ENCODE measurements around the gene CHAMP1. TPM values are rescaled to one million over a fixed set of nuclear protein-coding genes. Genes with fewer than 3 reads are reported as not detected.

Gene CHAMP1
- total RNA-seq, 2 donors from 2014 or later, result 5.9 to 10.6 TPM

GRCh38 chr13:114268344-114269280, 45.7 kb upstream of the CHAMP1 start:
- ATAC-seq, result no peak
- 91 to 93% methylated on average over 6 of the region's 6 CpGs for WGBS, 2 donors
- DNase-seq, result no peak
- intact Hi-C loops (cut with DNase I), result no loop called here
- Histone ChIP-seq H3K4me1 (no peaks in the 10 kb centered on the region), H3K36me3 (replicated peaks in 1 of 2; ENCODE audit: insufficient read depth in 1 of 2, low read depth in 2 of 2) (peaks cover 3 to 19% of the 10 kb centered on the region in 2 donors), H3K27me3 (no peaks in the 10 kb centered on the region), H3K9me3 (no peaks in the 10 kb centered on the region), H3K4me3 (no peak overlapping the region), H3K27ac (no peak overlapping the region)
- TF ChIP-seq POLR2A (IDR thresholded peaks at IDR 0.05) (no peak), CTCF (IDR thresholded peaks at IDR 0.05) (no peak)

DNA sequence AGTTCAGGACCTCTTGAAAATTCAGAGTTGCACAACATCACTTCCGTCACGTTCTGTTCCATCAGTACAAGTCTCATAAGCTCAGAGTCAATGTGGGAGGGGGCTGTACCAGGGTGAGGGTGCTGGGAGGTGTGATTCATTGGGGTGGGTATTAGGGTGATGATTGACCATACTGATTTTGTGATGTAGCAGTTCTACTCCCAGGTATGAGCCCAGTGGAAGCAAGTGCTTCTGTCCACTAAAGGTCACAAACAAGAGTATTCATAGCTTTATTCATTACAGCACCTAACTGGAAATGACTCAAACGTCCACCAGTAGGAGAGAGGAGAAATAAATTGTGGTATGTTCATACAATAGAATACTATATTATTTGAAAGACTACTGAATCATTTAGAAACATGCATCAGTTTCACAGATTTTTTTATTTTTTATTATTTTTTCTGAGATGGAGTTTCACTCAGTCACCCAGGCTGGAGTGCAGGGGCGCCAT, 45.0 kb upstream of the CHAMP1 start:
- Histone ChIP-seq H3K36me3 (replicated peaks in 1 of 2; ENCODE audit: insufficient read depth in 1 of 2, low read depth in 2 of 2) (peaks cover 0 to 15% of the 10 kb centered on the region in 2 donors), H3K9me3 (no peaks in the 10 kb centered on the region), H3K27me3 (no peaks in the 10 kb centered on the region), H3K27ac (no peak overlapping the region), H3K4me3 (no peak overlapping the region), H3K4me1 (no peaks in the 10 kb centered on the region)
- ATAC-seq (no peak), DNase-seq (no peak)
- intact Hi-C loops (cut with DNase I), result no loop called here
- WGBS, 2 donors, result 80 to 87% methylated on average over 4 of the region's 4 CpGs
- TF ChIP-seq CTCF (IDR thresholded peaks at IDR 0.05) (no peak), POLR2A (IDR thresholded peaks at IDR 0.05) (no peak)

DNA sequence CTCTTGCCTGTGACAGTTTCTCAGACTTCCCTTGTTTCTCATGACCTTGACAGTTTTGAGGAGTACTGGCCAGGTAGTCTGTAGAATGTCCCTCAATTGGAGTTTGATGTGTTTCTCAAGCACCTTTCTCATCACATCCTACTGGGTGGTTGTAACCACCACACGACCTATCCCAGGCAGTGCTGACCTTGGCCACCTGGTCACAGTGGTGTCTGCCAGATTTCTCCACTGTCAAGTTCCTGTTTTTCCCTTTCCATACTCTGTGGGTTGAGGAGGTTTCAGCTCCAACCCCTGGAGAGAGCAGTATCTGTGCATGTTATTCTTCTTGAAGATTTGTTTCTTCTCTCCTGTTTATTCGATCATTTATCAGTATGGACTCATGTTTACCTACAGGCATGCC, 41.3 kb upstream of the CHAMP1 start:
- TF ChIP-seq CTCF (IDR thresholded peaks at IDR 0.05) (no peak), POLR2A (IDR thresholded peaks at IDR 0.05) (no peak)
- DNase-seq (no peak), ATAC-seq (peak; percentile 18)
- 39 to 42% methylated on average over 2 of the region's 2 CpGs for WGBS, 2 donors
- intact Hi-C loops (cut with DNase I), result no loop called here
- Histone ChIP-seq H3K36me3 (replicated peaks in 1 of 2; ENCODE audit: insufficient read depth in 1 of 2, low read depth in 2 of 2) (peaks cover 0 to 9% of the 10 kb centered on the region in 2 donors), H3K4me3 (no peak overlapping the region), H3K27me3 (no peaks in the 10 kb centered on the region), H3K9me3 (no peaks in the 10 kb centered on the region), H3K27ac (no peak overlapping the region), H3K4me1 (no peaks in the 10 kb centered on the region)

GRCh38 chr13:114275304-114275703, 39.0 kb upstream of the CHAMP1 start:
- Histone ChIP-seq H3K9me3 (no peaks in the 10 kb centered on the region), H3K4me3 (no peak overlapping the region), H3K27me3 (no peaks in the 10 kb centered on the region), H3K4me1 (peaks cover 6% of the 10 kb centered on the region), H3K36me3 (replicated peaks in 1 of 2; ENCODE audit: insufficient read depth in 1 of 2, low read depth in 2 of 2) (peaks cover 0 to 9% of the 10 kb centered on the region in 2 donors), H3K27ac (no peak overlapping the region)
- WGBS, 2 donors, result 74 to 89% methylated on average over 7 of the region's 7 CpGs
- DNase-seq, result peak in 2 of 4 donors; percentile 15 to 29
- TF ChIP-seq POLR2A (IDR thresholded peaks at IDR 0.05) (no peak), CTCF (IDR thresholded peaks at IDR 0.05) (no peak)
- intact Hi-C loops (cut with DNase I), result no loop called here
- ATAC-seq, result no peak

Data from body of pancreas (tissue), 4 donors.